NCI-H2196 (cell line): ENCODE data around the gene RERE.
A peak's percentile ranks its signal among the peaks of the same experiment; 100 is the strongest.
"Not testable (repeated sequence)": the region's sequence is repeated elsewhere in the genome, so short reads cannot be mapped to it uniquely, and the experiment has no call there.

Source experiments
- DNase-seq: peaks from one replicate; lab custom pipeline; 2025; ENCODE audit not compliant: unreplicated experiment; lab: John Stamatoyannopoulos, UW

RERE gene

DNA sequence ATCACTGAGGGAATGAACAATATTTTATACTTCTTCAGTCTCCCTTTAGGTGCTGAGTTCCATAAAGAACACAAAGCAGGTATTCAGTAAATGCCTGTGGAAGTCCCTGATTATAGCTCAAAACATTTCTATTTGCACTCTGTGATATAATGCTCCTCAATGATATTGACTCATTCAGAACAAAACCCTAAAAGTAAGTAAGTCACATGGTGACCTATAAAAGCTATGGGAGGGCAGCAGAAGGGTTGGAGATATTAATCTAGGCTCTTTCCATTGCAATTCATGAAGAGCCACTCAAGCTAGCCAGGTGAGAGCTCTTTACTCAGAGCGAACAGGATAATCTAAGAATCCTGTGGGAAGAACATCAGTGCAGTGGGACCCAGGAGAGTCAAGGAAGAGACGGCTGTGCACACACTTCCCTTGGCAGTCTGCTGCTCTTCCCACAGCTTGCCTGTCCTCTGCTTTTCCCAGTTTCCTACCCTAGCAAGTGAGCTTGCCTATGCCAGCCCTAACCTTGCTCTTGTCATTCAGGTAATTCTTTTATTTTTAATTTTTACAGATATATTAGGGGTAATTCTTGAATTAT, 197.4 kb downstream of the RERE start:
- DNase-seq: peak; percentile 35

DNA sequence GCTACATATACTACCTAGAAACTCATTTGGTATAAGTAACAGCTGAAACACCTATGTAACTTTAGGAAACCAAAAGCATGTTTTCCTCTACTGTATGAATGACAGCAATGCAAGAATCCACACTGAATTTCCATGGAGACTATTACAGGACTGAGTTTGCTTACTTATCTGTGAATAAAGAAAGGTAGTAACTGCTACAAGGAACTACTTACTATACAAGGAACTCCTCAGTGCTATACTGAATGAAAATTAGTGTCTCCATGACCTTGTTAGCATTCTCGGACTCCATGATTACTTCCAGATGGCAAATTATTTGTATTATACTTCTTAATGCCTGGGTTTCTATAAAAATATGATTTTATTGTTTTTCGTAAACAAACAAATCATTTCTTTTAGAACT, 198.0 kb downstream of the RERE start:
- DNase-seq: not testable (repeated sequence)

DNA sequence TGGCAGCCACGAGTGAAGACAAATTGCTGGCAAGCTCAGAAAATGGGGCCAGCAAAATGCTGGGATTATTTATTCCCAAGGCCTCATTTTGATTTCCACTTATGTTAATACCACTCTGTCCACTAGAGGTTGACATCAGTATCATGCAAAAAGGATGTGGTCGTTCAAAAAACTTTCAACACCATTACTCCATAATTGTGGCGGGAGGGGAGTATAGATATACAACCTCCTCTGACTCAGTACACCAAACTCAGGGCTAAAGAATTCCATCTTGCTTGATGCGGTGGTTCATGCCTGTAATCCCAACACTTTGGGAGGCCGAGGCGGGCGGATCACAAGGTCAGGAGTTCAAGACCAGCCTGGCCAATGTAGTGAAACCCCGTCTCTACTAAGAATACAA, 200.6 kb downstream of the RERE start:
- not testable (repeated sequence) for DNase-seq

DNA sequence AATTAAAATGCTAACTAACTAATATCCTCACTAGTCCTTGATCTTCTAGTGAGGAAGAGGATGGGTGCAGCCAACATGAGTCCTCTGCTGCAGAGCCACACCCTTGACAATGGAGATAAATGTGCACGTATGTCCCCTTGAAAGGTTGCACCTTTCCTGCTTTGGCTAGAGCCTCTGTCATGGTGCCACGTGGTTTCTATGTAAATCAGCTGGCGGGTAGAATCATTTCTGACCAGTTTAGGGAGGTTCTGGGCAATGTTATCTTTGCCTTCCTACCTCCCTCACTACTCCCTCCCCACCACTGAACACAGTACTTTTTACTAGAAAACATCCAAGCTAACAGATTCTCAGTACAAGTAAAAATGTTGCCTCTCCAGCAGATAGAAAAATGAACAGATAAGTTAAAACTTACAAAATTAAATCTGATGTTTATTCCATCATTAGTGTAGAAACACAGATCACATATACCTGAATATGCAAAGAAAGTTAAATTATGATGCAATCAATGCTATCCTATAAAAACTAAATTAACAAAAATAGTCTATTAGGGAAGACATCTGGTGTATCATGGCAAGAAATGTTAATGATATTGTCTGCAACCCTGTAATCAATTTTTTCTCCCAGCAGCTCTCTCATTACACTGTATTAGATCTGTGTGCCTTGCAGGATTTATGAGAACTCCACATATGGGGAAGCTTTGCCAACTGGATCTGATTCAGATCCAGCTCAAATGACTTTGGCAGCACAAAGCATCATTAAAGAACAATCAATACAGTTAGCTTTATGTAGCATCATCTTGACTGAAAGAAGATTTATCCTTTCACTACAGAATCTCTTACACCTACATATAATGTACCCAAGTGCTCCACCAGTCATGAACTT, 205.6 kb downstream of the RERE start:
- peak; percentile 17 for DNase-seq

DNA sequence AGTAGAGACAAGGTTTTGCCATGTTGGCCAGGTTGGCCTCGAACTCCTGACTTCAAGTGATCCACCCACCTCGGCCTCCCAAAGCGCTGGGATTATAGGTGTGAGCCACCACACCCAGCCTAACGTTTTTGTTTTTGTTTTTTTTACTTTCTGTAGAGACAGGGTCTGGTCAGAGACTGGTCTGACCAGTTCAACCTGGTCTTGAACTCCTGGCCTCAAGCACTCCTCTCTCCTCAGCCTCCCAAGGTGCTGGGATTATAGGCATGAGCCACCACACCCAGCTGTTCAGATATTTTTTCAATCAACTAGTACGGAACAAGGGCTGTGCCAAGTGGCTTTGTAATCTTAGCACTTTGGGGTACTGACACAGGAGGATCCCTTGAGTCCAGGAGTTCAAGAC, 209.5 kb downstream of the RERE start:
- DNase-seq: no peak

DNA sequence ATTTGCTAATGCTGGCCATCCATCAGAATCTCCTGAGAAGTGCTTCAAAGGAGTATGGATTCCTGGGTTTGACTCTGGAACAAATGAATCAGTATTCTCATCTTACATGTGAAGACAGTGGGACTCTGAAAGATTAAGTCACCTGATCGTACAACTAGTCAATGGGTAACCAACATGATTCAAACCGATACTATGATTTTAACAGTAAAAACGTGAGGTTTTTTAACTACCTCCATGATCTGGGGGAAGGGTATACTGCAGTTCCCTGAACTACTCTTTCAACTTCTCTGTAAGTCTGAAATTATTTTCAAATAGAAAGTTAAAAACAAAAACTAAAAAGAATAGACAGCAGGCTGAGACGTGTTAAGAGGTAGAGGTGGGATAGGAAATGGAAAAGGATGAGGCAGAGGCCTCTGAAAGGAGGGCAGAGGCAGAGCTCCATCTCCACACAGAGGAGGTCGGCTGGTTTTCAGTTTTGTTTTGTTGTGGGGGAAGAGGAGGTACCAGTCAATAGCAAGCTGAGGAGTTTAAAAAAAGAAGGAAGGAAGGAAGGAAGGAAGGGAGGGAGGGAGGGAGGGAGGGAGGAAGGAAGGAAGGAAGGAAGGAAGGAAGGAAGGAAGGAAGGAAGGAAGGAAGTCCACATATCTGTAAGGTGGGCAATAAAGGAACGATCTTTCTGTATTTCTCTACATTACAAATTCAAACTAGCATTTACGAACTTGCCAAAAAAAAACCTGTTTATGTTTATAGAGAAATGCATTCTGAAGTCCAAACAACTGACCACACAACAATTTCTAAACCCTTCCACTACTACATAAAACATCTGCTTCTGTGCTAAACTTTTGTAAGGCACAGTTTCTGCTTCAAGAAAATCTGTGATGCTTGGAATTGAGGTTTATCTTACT, 213.1 kb downstream of the RERE start:
- no peak for DNase-seq

DNA sequence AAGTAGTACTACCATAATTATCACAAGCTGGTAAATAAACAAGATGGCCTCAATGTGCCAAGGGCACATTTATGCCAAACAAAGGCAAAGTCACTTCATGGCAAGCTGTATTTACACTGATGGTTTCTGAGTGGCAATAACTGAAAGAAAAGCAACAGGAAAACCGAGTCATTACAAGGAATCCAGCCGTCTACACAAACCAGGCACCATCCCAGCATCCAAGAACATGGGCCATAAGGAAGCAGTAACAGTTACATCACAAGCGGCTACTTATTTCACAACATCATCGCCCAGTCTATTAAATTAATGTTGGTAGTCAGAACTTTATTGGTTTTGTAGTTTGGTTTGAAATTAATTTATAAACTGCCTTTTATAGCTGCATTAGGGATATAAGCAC, 214.2 kb downstream of the RERE start:
- DNase-seq: peak; percentile 56

DNA sequence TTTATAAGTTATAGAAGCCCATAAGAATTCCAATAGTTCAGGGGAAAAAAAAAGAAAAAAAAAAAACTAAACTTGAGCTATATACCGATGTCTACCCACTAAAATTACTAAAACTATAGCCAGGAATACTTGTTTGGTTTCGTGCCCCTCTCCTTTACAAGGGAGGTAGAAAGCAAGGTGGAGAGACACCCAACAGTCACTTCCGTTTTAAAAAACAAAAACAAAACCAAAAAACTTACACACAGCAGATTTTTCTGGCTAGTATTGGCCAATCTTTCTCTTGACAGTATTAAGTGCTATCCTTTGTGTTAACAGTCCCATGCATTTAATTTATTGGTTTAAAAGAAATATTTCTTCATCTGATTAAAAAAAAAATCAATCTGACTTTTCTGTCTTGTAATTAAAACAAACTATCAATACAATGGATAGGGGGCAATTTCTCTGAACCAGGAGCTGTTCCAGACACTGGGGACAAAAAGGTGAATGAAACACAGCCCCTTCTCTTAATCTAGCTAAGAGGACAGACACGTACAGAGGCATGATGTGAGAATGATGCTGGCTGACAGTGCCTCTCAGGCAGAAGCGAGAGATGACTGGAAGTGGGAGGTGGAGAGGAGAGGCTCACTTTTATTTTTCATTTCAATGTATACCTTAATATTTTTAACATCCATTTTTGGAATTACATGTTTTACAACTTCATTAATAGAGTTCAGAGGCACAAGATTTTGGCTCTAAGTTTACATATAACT, 214.8 kb downstream of the RERE start:
- no peak for DNase-seq

DNA sequence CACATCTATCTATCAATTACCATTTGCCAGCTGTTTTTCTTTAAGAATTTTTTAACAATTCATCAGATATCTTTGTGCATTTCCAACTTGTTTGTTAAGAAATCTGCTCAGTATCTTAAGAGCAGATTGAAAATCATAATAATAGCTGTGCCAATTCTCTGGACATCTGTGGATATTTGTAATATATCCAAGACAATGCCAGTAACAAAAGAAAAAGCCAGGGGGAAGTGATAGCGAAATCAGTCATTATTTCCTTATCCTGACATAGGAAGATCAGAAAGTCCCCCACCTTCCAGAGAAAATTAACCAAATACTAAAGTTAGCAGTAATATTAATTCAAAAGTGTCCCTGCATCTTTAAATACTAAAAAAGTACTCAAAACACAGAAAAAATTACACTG, 217.1 kb downstream of the RERE start:
- no peak for DNase-seq

DNA sequence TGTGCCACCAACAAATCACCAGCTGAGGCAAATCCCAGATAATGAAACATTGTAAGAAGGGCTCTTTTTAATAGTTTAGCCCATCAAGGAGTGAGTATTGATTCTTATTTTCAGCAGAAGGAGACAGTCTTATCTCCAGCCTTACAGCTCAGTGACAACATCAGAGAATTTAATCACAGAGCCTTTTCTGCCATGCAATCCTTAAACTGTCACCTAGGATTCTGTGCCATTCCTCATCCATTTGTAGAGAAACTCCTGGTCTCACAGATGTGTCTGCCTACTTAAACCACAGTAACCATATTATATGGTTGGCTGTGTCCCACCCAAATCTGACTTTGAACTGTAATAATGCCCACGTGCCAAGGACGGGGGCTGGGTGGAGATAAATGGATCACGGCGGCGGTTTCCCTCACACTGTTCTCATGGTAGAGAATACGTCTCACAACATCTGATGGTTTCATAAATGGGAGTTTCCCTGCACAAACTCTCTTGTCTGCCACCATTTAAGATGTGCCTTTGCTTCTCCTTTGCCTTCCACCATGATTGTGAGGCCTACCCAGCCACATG, 217.7 kb downstream of the RERE start:
- DNase-seq: no peak

DNA sequence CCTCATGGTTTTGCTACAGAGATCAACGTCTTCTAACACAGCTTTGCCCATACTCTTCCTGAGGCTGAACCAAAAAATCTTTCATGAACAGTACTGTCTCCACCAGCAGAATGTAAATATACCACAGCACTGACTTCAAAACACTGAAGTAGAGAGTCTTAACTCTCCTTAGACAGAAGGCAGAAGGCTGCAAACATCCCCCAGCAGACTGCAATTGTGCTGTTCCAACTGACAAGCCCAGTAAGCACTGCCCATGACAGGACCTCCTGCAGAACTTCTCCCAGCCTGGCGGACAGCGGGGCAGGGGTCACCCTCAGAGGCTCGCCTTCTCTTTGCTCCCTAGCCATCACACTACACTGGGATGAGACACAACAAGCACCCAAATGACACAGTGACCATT, 218.7 kb downstream of the RERE start:
- no peak for DNase-seq

DNA sequence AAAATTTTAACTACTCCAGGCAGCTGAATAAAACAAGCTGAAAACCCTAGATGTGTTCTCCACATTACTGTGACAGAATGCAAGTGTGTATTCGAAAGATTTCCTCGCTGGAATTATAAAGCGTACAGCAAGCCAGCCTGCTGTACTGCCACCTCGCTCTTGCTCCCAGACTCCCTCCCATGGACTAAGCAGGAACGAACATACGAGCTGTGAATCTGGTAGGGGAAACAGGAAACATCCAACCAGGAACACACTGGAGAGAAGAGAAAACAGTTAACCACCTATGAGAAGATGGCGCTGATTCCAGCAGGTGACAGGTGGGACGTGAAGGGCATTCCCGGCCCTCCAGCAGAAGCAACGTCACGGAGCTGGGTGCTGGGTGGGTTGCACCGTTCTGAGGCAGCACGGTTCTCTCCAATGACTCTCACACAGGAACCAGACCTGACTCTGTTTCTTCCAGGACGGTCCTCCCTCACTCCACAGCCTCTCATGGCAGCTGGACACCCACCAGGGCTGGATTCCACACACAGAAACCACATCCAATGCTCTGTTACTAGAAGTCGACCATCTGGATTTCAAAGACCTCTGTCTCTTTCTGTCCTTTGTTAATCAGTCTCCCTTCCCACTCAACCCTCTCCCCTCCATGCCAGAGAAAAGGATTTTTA, 219.2 kb downstream of the RERE start:
- DNase-seq: peak; percentile 36

DNA sequence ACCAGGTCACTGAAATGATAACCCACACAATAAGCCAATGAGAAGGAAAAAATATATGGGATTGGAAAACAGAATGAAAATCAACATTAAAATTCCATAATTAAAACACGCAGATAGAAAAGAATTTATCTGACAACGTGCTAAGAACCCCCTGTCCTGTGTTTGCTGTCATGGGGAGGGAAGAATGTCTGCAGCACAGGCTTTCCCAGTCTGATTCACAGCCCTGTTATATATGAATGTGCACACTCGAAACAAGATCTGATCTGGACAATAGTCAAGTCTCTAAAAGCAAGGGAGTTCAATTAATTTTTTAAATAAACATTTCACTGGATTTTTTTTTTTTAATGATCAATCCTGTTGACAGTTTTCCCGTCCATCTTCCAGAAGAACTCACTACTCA, 220.0 kb downstream of the RERE start:
- no peak for DNase-seq

DNA sequence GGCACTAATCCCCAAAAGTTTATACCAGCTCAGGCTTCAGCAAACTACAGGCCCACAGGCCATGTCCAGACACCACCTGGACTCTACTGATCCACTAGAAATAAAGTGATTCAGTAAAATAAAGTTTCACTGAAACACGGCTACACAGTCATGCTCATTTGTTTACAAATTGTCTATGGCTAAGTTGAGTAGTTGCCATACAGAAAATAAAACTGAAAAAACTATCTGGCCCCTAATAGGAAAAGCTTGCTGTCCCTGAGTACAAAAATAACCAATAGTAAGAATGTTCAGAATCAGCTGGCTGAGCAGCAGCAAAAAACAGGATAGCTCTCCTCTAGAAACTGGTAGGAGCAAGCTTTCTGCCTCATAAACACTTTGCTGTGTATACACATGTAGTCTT, 221.5 kb downstream of the RERE start:
- no peak for DNase-seq

DNA sequence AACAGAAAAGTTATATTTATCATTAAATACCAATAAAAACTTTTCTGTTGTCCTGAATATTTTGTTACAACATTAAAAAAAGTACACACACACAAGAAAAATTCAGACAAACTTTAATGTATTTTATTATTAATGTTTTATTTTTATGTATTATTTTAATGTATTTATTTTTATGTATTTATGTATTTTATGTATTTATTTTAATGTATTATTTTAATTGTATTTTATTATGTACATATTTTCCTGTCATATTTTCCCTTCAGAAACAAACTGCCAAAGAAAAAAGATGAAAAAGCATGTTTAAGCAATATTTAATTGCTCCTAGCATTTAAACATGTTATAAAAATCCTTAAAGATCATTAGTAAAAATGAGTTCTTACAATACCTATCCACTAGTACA, 222.1 kb downstream of the RERE start:
- DNase-seq: no peak

DNA sequence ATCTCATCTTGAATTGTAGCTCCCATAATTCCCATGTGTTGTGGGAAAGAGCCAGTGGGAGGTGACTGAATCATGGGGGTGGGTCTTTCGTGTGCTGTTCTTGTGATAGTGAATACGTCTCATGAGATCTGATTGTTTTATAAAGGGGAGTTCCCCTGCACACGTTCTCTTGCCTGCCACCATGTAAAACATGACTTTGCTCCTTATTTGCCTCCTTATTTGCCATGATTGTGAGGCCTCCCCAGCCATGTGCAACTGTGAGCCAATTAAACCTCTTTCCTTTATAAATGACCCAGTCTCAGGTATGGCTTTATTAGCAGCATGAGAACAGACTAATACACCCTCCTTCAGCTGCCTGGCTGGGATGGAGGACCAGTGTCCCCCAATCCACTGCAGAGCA, 224.1 kb downstream of the RERE start:
- DNase-seq: not testable (repeated sequence)

DNA sequence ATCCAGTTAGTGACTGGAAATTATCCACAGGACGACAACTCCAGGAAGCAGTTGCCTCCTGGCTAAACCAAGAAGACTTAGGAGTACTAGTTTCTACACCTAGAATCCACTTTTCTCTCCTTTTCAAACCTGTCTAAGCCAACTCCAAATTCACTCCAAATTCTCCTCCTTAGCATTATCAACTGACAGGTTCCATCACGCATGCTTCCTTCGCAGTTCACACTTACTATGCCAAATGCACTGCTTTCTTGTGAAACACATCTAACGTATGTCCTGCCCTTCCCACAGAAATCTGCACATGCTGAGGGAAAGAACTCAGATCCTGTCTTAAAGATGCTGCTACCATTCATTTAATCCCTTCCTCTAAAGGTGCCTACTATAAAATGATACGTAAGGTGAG, 225.9 kb downstream of the RERE start:
- no peak for DNase-seq

DNA sequence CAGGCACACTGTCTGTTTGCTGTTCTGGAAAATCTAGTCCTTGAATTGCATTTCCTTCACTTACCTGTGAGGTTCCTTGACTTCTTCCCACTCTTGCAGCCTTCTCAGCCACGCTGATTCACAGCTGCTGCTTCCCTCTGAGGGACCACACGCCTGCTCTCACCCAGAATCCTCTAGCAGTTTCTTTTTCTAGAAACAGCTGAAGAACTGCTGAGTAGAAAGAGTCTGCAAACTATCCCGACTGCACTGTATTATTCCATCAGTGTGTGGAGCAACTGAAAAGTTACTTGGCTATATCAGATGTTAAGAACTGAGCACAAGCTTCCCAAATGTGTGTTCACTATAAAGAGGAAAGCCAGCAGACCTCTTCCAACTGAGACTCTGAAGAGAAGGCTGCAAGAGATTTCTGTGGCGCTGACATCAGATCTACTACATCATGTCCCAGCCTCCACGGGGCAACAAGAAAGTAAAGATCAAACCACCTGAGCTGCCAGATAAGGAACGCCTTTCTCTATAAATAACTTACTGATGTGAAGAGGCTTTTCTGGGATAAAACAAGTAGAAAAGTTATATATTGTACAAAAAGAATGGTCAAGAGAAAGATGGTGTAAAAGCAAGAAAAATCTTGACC, 226.6 kb downstream of the RERE start:
- no peak for DNase-seq

DNA sequence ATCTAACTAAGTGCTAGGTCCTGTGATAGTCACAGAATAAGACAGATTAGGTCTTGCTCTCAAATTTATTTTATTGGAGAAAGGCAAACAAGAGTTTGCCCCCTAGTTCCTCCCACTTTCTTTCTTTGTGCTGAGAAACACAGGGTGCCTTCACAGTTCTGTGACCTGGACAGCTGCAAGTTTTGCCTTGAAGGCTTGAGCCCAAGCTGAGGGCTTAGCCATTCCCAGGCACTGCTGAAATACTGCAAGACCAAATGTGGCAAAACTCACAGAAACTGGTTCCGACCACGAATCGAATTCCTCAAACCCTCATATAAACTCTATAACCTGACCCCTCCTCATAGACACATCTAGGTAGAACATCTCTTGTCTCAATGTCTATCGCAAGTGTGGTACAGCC, 227.9 kb downstream of the RERE start:
- DNase-seq: no peak

DNA sequence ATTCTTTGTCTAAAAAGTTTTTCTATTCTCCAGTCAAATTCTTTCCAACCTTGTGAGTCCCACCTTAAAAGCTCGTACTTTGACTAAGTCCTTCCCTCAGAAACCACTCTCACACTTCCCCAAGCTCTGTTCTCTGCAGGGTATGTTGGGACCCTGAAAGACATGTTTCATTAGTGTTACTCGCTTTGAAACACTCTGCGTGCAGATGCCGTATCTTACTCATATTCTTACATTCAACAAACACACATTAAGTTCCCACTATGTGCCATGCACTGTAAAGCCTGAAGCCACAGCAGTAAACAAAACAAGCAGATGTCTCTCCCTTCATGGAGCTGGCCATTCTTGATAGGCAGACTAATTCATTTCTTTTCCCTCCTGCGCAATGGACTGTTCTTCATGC, 229.7 kb downstream of the RERE start:
- no peak for DNase-seq
